HUES48 (cell line): ENCODE measurements around the gene SLIT1.

Source experiments
- H3K27ac ChIP-seq: one replicate; pipeline ENCODE4 v1.7.0; 2013; ENCODE audit warnings: low read depth, low read length, inconsistent platforms
- H3K27me3 ChIP-seq: 2 replicates; pipeline ENCODE4 v1.6.1; 2013; ENCODE audit warnings: mild to moderate bottlenecking, low read length; ENCODE audit not compliant: control insufficient read depth, insufficient read depth
- H3K36me3 ChIP-seq: 2 replicates; pipeline ENCODE4 v1.6.1; 2013; ENCODE audit warnings: low read length; ENCODE audit not compliant: control insufficient read depth, insufficient read depth
- H3K4me1 ChIP-seq: 2 replicates; pipeline ENCODE4 v1.6.1; 2013; ENCODE audit warnings: mild to moderate bottlenecking, low read length; ENCODE audit not compliant: control insufficient read depth, insufficient read depth
- H3K4me3 ChIP-seq: 2 replicates; pipeline ENCODE4 v1.5.1; 2013; ENCODE audit warnings: mild to moderate bottlenecking, low read depth, low read length
- H3K9ac ChIP-seq: 2 replicates; pipeline ENCODE4 v1.6.1; 2013; ENCODE audit warnings: mild to moderate bottlenecking, low read depth, low read length, moderate library complexity
- H3K9me3 ChIP-seq: 2 replicates; pipeline ENCODE4 v1.6.1; 2013; ENCODE audit warnings: low read length; ENCODE audit not compliant: control insufficient read depth, insufficient read depth

SLIT1 gene

DNA sequence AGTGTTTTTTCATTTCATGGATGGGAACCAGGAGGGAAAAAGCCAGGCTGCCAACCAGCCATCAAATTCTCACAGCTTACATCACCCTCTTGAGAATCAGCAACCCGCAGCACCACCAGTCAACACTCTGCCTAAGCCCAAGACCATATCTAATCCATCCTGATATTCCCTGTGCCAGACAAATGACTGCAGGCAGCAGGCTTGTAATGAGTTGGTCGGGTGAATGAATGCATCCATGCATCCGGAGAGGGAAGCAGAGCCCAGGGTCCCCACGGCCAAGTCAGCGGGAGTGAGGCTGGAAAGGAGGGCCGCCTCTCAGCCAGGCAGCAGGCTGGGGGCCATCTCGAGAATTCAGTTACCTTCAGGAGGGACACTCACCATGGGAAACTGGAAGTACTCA is 46.9 kb downstream of the SLIT1 start:
- H3K4me1 ChIP-seq, result peaks cover 21% of the 10 kb centered on the region
- no peaks in the 10 kb centered on the region for H3K36me3 ChIP-seq
- peaks cover 14% of the 10 kb centered on the region for H3K27me3 ChIP-seq
- H3K27ac ChIP-seq, result no peak overlapping the region
- H3K4me3 ChIP-seq, result no peak overlapping the region
- no peak overlapping the region for H3K9ac ChIP-seq
- H3K9me3 ChIP-seq, result no peaks in the 10 kb centered on the region

DNA sequence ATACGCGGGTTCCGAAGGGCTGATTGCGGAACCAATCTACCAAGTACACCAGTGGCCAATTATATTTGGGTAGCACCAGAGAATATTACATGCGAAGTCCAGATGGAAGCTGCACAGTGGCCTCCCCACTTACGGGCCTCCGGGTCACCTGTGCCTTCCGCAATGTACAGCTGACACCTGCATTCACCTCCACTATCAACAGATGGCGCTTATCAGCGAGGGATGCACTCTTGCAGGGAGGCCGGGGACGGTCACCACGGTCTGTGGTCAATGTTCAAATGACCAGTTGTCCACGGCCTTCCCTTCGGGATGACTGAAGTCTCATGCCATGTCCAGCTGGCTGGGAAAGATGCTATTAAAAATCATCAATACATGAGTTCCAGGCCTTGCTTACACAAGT is 47.6 kb downstream of the SLIT1 start:
- H3K27ac ChIP-seq, result no peak overlapping the region
- H3K9ac ChIP-seq, result no peak overlapping the region
- peaks cover 21% of the 10 kb centered on the region for H3K4me1 ChIP-seq
- H3K4me3 ChIP-seq, result no peak overlapping the region
- no peaks in the 10 kb centered on the region for H3K9me3 ChIP-seq
- no peaks in the 10 kb centered on the region for H3K36me3 ChIP-seq
- peaks cover 14% of the 10 kb centered on the region for H3K27me3 ChIP-seq

DNA sequence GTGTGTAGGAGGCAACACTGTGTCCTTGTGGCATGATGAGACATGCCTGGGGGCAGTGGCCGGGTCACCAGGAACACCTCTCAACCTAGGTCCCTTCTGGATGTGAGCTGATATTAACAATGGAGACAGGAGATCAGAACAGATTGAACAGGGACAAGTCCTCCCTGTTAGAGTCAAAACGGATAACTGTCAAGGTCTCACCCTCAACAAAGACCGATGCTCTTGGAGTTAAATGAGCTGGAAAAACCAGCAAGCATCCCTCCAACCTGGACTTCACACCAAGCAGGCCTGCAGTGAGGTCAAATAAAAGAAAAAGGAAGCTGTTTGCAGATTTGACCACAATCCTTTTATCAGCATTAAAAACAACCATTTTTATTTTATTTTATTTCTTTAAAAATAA is 49.0 kb downstream of the SLIT1 start:
- H3K27me3 ChIP-seq, result peaks cover 14% of the 10 kb centered on the region
- peaks cover 21% of the 10 kb centered on the region for H3K4me1 ChIP-seq
- H3K27ac ChIP-seq, result no peak overlapping the region
- no peaks in the 10 kb centered on the region for H3K36me3 ChIP-seq
- H3K9me3 ChIP-seq, result no peaks in the 10 kb centered on the region
- no peak overlapping the region for H3K9ac ChIP-seq
- no peak overlapping the region for H3K4me3 ChIP-seq

- no peaks in the 10 kb centered on the region for H3K36me3 ChIP-seq
- H3K27ac ChIP-seq, result no peak overlapping the region
- H3K9me3 ChIP-seq, result no peaks in the 10 kb centered on the region
- H3K9ac ChIP-seq, result no peak overlapping the region
- H3K4me1 ChIP-seq, result peaks cover 13% of the 10 kb centered on the region
- H3K4me3 ChIP-seq, result no peak overlapping the region
- H3K27me3 ChIP-seq, result peaks cover 3% of the 10 kb centered on the region; the same call in 1 of the 2 replicates
Observed at GRCh38 chr10:97135464-97135863, 50.3 kb downstream of the SLIT1 start.

GRCh38 chr10:97134983-97135382 is 50.8 kb downstream of the SLIT1 start:
- Histone ChIP-seq H3K9me3 (no peaks in the 10 kb centered on the region), H3K36me3 (no peaks in the 10 kb centered on the region), H3K27me3 (peaks cover 2% of the 10 kb centered on the region; the same call in 1 of the 2 replicates), H3K4me1 (peaks cover 8% of the 10 kb centered on the region; the same call in 1 of the 2 replicates), H3K9ac (no peak overlapping the region), H3K4me3 (no peak overlapping the region), H3K27ac (no peak overlapping the region)

GRCh38 chr10:97134110-97134509 is 51.6 kb downstream of the SLIT1 start:
- Histone ChIP-seq H3K4me1 (peaks cover 5% of the 10 kb centered on the region; the same call in 1 of the 2 replicates), H3K9me3 (no peaks in the 10 kb centered on the region), H3K4me3 (no peak overlapping the region), H3K27me3 (no peaks in the 10 kb centered on the region), H3K27ac (no peak overlapping the region), H3K36me3 (no peaks in the 10 kb centered on the region), H3K9ac (no peak overlapping the region)

DNA sequence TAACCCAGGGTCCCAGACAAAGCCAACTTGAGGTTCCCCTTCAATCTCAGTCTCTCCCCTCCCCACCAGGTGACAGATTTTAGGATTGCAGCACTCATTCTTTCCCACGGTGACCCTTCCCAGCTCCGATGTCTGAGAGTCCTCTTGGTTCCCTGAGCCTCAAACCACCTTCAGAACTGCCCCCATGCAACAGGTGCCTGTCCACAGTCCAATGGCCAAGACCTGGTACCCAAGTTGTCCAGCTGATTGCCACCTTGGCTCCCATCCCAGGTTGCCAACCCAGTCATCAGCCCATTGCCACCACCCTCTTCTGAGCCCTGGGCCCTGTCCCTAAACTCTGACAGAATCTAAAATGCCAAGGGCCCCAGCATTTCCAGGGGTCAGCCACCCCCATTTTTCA is 53.5 kb downstream of the SLIT1 start:
- no peaks in the 10 kb centered on the region for H3K36me3 ChIP-seq
- H3K4me3 ChIP-seq, result no peak overlapping the region
- H3K27me3 ChIP-seq, result no peaks in the 10 kb centered on the region
- H3K9ac ChIP-seq, result no peak overlapping the region
- H3K9me3 ChIP-seq, result no peaks in the 10 kb centered on the region
- H3K4me1 ChIP-seq, result peaks cover 5% of the 10 kb centered on the region; the same call in 1 of the 2 replicates
- no peak overlapping the region for H3K27ac ChIP-seq

DNA sequence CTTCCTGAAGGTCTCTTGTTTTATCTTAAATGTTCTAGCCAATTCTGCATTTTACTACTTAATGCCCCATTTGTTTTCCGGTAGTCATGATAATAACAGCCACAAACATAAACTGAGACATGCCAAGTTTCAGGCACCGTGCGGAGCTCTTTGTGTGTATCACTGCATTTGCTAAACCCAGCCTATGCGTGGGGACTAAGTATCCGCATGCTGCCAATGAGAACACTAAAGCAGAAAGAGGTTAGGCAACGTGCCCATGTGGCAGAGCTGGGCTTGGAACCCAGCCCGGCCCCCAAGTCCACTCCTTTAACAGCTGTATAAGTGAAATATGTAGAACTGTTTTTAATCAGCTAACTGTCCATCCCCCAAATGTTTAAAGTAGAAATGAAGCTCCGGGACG is 54.1 kb downstream of the SLIT1 start:
- H3K4me1 ChIP-seq, result peaks cover 5% of the 10 kb centered on the region; the same call in 1 of the 2 replicates
- no peak overlapping the region for H3K4me3 ChIP-seq
- no peaks in the 10 kb centered on the region for H3K9me3 ChIP-seq
- no peak overlapping the region for H3K27ac ChIP-seq
- no peaks in the 10 kb centered on the region for H3K36me3 ChIP-seq
- H3K27me3 ChIP-seq, result no peaks in the 10 kb centered on the region
- H3K9ac ChIP-seq, result no peak overlapping the region

DNA sequence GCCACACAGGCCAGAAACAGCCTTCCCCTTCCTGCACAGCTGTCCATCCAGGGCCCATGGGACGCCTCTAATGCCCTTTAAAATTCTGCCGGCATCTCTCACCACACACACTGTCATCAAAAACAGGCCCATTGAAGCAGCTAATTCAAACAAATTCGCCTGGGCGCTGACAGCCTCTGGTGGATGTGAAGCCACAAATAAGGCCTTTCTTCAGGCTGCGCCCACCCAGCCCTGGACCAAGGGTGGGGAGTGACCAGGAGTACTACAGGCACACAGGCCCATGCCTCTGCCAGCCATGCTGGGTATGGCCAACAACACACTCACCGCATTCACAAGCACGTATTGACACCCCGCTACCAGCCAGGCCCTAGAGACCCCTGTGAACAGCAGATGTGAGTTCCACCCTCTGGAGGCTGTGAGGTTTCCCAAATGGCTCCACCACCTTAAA is 54.6 kb downstream of the SLIT1 start:
- H3K9ac ChIP-seq, result no peak overlapping the region
- H3K27ac ChIP-seq, result no peak overlapping the region
- H3K4me3 ChIP-seq, result no peak overlapping the region
- peaks cover 5% of the 10 kb centered on the region; the same call in 1 of the 2 replicates for H3K4me1 ChIP-seq
- no peaks in the 10 kb centered on the region for H3K36me3 ChIP-seq
- H3K9me3 ChIP-seq, result no peaks in the 10 kb centered on the region
- H3K27me3 ChIP-seq, result no peaks in the 10 kb centered on the region

DNA sequence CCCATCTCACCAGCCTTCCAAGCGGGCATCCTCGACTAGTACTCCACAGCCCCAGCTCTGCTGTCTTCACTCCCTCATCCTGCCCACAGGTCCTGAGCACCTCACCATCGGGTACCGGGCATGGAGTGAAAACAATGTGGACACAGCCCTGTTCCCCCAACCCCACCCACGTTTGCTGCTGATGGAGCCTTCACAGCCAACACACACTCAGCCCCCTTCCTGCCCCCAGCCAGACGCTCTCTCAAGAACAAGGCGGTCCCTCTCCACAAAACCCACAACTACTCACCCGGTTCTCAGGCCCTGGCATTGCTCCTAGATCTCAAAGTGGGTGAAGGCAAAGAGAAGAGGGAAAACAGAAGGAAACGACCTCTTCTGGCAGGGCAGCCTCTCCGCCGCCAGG is 56.1 kb downstream of the SLIT1 start:
- Histone ChIP-seq H3K4me3 (no peak overlapping the region), H3K9ac (no peak overlapping the region), H3K4me1 (no peaks in the 10 kb centered on the region), H3K36me3 (no peaks in the 10 kb centered on the region), H3K9me3 (no peaks in the 10 kb centered on the region), H3K27me3 (no peaks in the 10 kb centered on the region), H3K27ac (no peak overlapping the region)

- Histone ChIP-seq H3K27me3 (no peaks in the 10 kb centered on the region), H3K36me3 (no peaks in the 10 kb centered on the region), H3K27ac (no peak overlapping the region), H3K4me3 (no peak overlapping the region), H3K4me1 (no peaks in the 10 kb centered on the region), H3K9ac (no peak overlapping the region), H3K9me3 (no peaks in the 10 kb centered on the region)
Observed at GRCh38 chr10:97128516-97129154, 57.1 kb downstream of the SLIT1 start.
